Measurements from ENCODE around the gene C11orf54. TPM values are rescaled to one million over a fixed set of nuclear protein-coding genes. Genes with fewer than 3 reads are reported as not detected.
A peak's percentile ranks its signal among the peaks of the same experiment; 100 is the strongest.

C11orf54 gene
- total RNA-seq, 1 experiment from 2014 or later: 18.0 TPM

GRCh38 chr11:93770160-93770559 lies 28.7 kb downstream of the C11orf54 start:
- Histone ChIP-seq H2BK12ac (ENCODE audit: insufficient read length, low read depth, low read length) (no peak overlapping the region), H3K14ac (ENCODE audit: insufficient read depth, low read length) (no peak overlapping the region), H2BK15ac (ENCODE audit: low read depth, low read length) (no peak overlapping the region), H3T11ph (ENCODE audit: low read length) (no peak overlapping the region), H2AFZ (ENCODE audit: low read length) (no peak overlapping the region), H2BK120ac (ENCODE audit: low read depth, low read length, poor library complexity, severe bottlenecking) (no peak overlapping the region), H3K27ac (ENCODE audit: insufficient read length, low read depth, low read length) (no peak overlapping the region), H3K9me3 (ENCODE audit: control insufficient read depth, low read depth, low read length) (no peaks in the 10 kb centered on the region), H2BK5ac (ENCODE audit: insufficient read length, low read length) (no peak overlapping the region), H3K56ac (ENCODE audit: insufficient read length, low read depth, low read length) (no peak overlapping the region), H4K91ac (ENCODE audit: insufficient read length, low read depth, low read length) (no peak overlapping the region), H3K4me2 (ENCODE audit: insufficient read depth, insufficient read length, low read length) (no peak overlapping the region), H3K9ac (ENCODE audit: extremely low read depth, insufficient read length, low read length) (no peak overlapping the region), H3K79me1 (ENCODE audit: insufficient read depth, low read depth, low read length, poor library complexity, severe bottlenecking) (no peaks in the 10 kb centered on the region), H3K4ac (ENCODE audit: low read depth, low read length) (no peak overlapping the region), H2BK20ac (ENCODE audit: low read depth, low read length, poor library complexity, severe bottlenecking) (no peak overlapping the region), H3K23ac (ENCODE audit: insufficient read length, low read depth, low read length) (no peak overlapping the region), H4K20me1 (ENCODE audit: control insufficient read depth, insufficient read depth, insufficient read length) (no peaks in the 10 kb centered on the region), H2AK5ac (ENCODE audit: insufficient read length, low read length) (no peak overlapping the region), H3K79me2 (ENCODE audit: insufficient read depth, low read length) (no peaks in the 10 kb centered on the region), H4K8ac (replicated peaks; ENCODE audit: insufficient read length, low read depth, low read length) (no peak overlapping the region), H3K4me1 (ENCODE audit: insufficient read depth, low read length) (no peaks in the 10 kb centered on the region), H3K23me2 (ENCODE audit: insufficient read length, low read depth, low read length, poor library complexity, severe bottlenecking) (no peaks in the 10 kb centered on the region), H4K5ac (ENCODE audit: insufficient read length, low read depth, low read length) (no peak overlapping the region), H3K27me3 (ENCODE audit: insufficient read depth, low read length) (no peaks in the 10 kb centered on the region), H3K18ac (ENCODE audit: insufficient read length, low read depth, low read length) (no peak overlapping the region)
- no peaks in the 10 kb centered on the region for H3K27me3 Mint-ChIP-seq (ENCODE audit: low read depth)
- no peak for DNase-seq
- no CpG with 5 or more reads among the region's 1 CpG for WGBS (ENCODE audit: extremely low coverage, insufficient read length, low lambda C conversion rate)
- H3K27ac Mint-ChIP-seq: 0 out of 7 replicates have a peak overlapping the region, but pooled peaks of 1 of the 3 experiments have one; percentile 12
- H3K36me3 Mint-ChIP-seq (ENCODE audit: insufficient read depth in 1 of 3, low read depth in 3 of 3): peaks cover 0 to 4% (median 2%) of the 10 kb centered on the region in 3 experiments; a peak in 5 of 7 replicates
- H3K4me1 Mint-ChIP-seq: peaks cover 0 to 6% of the 10 kb centered on the region in 2 experiments; a peak in 3 of 4 replicates
- no peak for TF ChIP-seq CTCF (conservative IDR thresholded peaks at IDR 0.05)
- H3K9me3 Mint-ChIP-seq: peaks cover 0 to 2% of the 10 kb centered on the region in 2 experiments; a peak in 2 of 5 replicates
- H3K4me3 Mint-ChIP-seq: no peak overlapping the region
